Central memory CD4-positive, alpha-beta T cell (primary cell): ENCODE results near the gene COL5A2.

ENCODE experiments used
- DNase-seq: peaks from one replicate; pipeline ENCODE4 v3.0.0; 2022

The COL5A2 gene

DNA sequence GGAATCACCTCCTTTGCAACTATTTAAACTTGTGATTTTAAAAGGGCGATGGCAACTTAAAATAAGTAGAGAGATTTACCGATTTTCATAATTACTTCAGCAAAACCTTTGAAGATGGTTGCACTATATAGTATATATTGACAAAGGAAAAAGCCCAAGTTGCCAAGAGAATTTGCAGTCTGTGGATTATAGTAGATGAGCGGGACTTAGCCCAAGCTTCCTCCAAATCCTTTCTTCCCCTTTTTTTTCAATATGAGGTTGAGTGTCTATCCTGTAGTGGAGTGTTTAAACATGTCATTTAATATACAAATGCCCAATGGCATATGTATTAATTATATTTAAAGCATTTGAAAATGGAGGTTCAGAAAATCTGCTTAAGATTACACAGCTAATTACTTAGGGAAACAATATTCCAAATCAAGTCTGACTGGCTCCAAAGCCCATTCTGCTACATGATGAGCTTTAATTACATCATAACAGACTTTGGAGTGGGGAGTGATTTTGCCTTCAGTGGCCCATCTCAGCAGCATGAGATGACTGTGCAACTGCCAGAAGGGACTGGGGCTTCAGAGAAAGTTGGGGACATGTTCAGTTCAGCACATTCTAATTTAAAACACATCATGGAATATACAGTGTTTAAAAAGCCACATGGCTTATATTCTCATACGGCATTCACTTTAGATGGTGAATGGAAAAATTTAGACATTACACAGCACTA is 132.2 kb downstream of the COL5A2 start:
- DNase-seq: no peak

- DNase-seq: no peak
Observed at GRCh38 chr2:189046320-189046719, 133.2 kb downstream of the COL5A2 start.

- DNase-seq: no peak
Observed at GRCh38 chr2:189045836-189046235, 133.7 kb downstream of the COL5A2 start.

DNA sequence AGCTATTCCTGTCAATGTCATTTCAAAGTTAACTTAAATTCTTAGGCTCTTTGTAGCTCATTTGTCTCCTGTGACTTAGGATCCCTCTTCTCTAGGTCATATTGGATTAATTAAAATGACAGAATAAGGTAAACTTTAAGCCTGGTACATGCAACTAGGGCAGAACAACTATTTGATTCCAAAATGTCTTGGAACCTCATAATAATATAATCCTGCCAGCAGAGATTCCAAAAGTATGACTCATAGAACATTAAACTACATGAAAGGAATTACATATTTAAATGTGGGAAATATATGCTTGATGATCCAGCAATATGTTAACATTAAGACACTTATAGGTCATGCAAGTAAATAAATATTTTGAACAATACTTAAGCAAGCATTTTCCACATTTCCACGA is 142.0 kb downstream of the COL5A2 start:
- DNase-seq: no peak

DNA sequence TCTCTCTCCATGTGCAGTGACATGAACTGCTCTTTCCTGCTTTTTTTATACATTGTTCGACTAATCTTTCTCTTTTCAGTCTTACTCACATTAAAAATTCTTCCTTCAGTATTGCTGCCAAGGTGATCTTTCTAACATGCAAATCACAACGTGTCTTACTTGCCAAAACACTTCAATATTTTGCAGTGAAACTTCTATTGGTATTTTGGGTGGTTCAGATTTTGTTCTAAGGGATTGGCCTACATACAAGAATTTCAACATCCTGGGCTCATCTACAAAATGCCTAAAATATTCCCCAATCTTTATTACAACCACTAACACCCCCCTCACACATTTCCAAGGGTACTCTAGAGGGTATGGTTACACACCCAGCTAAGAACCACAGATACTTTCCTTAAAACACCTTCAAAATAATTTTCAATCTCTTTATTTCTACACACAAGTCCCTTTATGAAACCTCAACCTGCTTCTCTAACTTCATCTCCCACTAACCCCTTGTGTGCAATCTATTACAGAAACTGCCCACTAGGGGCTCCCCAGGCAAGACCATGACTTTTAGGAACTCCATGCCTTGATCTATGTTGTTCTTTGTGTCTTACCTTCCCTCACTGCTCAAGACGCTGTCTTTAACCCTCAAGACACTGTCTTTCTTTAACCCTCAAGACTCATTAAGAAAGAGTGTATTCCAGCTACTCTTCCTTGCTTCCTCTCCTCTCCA is 154.5 kb downstream of the COL5A2 start:
- no peak for DNase-seq

DNA sequence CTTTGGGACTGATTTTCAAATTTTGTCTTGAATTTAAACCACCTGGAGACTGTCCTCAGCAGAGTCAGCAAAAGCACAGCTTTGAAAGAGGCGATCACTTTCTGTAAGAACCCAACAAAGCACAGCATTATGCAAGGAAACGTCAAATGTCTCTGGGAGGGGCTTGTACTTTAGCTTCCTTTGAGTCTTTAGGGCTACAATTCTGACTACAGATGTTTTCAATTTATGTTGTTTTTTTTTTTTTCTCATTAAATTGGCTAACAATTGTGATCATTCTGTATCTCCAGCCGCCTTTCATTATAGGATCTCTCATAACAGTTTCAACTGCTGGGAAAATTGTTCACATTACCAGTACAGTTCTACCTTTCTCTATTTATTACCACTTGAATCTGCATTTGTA is 157.1 kb downstream of the COL5A2 start:
- DNase-seq: no peak

- DNase-seq: no peak
Observed at GRCh38 chr2:189022053-189022481, 157.5 kb downstream of the COL5A2 start.

DNA sequence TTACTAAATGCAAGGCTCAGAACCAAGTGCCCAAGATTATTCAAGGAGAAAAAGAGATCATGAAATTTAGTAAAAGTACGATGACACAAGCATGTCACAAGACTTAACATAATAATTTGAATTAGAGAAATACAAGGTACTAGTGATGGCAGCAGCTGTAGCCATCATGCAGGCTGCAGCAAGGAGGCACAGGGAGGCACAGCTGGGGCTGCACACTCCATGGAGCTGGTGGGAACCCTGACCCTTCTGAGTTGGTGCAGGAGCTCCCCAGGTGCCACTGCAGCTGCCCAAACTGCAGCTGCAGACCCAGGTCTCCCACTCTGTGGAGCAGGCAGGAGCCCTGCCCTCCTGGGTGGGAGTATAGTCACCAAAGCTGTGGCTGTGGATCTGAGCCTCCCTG is 159.4 kb downstream of the COL5A2 start:
- no peak for DNase-seq

DNA sequence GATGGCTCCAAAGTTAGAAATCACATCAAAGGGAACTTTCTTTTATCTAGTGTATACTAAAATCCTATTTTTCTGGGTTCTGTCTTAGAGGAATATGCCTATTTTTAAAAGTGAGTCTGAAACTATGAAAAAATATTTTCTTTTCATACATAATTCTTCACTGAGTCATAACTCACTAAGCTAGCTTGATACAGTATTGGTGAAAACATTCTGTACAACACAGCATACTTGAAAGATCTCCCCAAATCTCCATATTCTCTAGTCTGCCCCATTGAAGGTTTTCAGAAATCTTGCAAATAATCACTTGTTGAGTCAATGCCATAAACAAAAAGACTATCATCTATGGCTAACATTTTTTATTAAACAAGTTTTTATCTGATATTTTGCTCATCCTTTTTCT is 160.9 kb downstream of the COL5A2 start:
- no peak for DNase-seq

DNA sequence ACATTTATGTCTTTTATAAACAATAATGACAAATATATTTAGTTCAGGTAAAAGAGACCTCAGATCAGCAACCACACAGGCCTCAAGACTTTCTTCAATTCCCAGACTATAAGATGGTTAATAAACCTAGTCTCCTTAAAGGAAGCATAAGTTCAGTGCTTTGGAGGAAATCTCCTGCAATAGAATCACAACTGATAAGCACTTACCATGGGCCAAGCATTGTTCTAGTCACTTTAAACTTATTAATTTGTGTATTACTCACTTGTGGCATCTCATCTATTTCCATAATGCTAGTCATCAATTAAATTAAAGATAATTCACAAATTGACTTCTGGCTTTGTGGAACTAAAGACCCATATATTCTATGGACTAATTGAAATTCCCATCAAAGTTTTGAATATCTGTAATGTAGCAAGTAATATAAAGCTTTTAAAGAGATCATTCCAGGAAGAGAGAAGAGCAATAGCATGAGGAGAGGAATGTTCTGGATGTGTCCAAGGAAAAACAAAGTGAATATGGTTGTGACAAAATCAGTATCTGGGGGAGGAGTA is 163.2 kb downstream of the COL5A2 start:
- no peak for DNase-seq

DNA sequence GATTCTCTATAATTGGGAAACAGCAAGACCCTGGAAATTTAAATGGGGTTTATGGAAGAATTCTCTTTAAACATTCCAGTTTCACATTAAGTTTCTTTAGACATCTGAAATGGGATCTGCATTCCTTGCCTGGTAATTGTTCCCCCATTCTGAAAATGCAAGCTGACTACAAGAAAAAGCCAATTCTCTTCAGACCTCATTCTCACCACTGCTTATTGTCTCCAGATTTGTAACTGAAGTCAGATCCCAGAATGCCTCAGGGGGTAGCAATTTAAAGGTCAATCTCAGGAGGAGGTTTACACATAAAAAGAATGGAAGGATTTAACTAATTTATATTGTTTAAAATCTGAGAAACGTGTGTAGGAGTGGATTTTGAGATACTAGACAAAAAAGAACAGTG is 164.2 kb downstream of the COL5A2 start:
- DNase-seq: no peak

DNA sequence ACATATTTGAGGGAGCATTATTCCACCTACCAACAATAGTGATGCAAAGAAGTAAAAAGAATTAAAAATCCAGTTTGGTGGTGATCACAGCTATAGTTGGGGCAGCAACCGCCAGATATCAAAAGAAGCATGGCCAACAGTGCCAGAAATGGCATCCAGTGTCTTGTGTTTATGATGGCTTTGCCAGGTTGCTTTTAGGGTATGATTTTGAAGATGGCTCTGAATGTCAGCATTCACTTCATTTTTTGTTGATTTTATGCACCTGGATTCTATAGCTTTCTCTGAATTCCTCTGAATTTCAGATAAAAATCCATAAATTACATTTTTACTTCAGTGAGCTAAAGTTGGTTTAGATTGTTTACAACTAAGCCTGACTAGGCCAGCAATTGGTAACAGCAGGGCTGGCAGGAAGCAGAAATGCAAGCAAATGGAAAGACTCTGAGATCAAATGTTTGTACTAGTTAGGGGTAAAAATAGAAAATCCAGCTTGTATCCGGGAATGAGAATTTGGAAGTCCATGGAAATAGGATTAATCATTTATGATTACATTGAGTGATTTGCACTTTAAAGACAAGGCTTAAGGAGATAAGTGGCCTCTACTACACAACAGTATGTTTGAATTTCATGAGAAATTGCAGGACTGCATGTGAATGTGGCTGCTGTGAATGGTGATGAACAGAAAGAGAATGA is 165.0 kb downstream of the COL5A2 start:
- no peak for DNase-seq

DNA sequence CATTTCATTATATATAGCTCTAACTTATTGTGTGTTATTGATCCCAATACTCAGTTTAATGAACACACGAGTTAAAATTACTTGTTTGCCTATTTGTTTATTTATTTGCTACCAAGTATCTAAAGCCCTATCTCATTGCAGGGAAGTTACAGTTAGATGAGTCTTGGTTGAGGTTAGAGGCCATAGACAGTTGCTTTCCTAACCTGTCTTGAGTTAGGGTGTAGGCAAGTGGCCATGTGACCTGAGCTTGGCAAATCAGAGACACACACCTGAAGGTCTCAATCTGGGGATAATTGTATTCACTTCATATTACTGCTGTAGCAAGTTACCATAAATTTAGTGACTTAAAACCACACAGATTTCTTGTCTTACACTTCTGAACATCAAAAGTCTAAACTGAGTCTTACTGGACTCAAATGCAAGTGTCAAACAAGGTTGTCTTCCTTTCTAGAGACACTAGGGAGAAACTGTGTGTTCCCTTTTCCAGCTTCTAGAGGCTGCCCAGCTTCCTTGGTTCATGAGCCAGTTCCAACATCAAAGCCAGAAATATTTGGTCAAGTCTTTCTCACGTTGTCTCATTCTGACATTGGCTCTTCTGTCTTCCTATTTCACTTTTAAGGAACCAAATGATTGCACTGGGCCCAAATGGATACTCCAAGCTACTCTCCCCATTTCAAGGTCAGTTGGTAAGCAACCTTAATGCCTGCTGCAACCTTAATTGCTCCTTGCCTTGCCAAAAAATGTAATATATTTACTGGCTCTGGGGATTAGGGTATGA is 165.7 kb downstream of the COL5A2 start:
- no peak for DNase-seq

GRCh38 chr2:189013031-189013430 is 166.5 kb downstream of the COL5A2 start:
- DNase-seq: no peak

- no peak for DNase-seq
Observed at GRCh38 chr2:189012351-189012750, 167.2 kb downstream of the COL5A2 start.

GRCh38 chr2:189010536-189010935 is 169.0 kb downstream of the COL5A2 start:
- DNase-seq: no peak

GRCh38 chr2:189008555-189009262 is 170.9 kb downstream of the COL5A2 start:
- DNase-seq: no peak

- no peak for DNase-seq
Observed at GRCh38 chr2:189002079-189002478, 177.5 kb downstream of the COL5A2 start.

DNA sequence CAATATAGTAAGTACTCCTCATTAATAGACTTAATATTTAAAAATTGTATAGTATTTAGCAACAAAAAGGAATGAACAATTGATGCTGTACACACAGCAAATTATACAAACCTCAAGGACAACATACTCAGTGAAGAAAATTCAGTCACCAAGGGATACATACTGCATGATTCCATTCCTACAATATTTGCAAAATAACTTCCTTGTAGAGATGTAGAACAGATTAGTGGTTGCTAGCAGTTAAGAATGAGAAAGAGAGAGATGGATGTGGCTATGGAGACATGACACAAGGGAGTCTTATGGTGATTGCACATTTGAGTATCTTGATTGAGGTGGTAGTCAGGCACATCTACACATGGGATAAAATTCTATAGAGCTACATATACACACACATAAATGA is 179.3 kb downstream of the COL5A2 start:
- no peak for DNase-seq

GRCh38 chr2:188997263-188997662 is 182.3 kb downstream of the COL5A2 start:
- no peak for DNase-seq

- DNase-seq: no peak
Observed at GRCh38 chr2:188993247-188993646, 186.3 kb downstream of the COL5A2 start.

DNA sequence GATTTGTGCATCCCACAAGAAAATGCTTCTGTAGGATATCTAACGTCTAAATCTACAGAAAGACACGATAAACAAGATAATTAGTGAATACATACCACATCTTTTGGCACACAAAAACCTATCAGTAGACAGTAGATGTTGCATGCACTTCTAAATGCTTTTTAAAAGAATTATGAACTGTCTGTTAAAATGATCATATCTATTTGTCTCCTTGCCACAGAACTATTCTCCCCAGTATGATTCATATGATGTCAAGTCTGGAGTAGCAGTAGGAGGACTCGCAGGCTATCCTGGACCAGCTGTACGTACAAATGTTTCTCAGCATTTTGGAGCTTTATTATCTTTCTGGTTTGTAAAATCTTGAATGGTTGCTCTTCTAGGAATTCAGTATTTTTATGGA is 192.7 kb downstream of the COL5A2 start:
- DNase-seq: no peak
